GM23338 (cell line): ENCODE results near the gene MESP2. TPM values are rescaled to one million over a fixed set of nuclear protein-coding genes. Genes with fewer than 3 reads are reported as not detected.

Experiments
- ATAC-seq: fragments of 200-7000 bp; cut with Tn5 transposase; 3 replicates; pipeline ENCODE4 v1.9.1; 2020
- DNase-seq: peaks from one replicate; pipeline ENCODE4 v3.0.0-alpha.2; 2015; ENCODE audit warnings: low spot score
- H2AFZ ChIP-seq: fragments of 200-600 bp; sonication (generic); 2 replicates; pipeline ENCODE4 v1.8.0; 2016; ENCODE audit warnings: antibody characterized with exemption, mild to moderate bottlenecking, moderate library complexity
- H3F3A ChIP-seq: fragments of 200-600 bp; sonication (generic); replicated peaks from 2 replicates; pipeline ENCODE4 v1.8.0; 2017; ENCODE audit warnings: antibody characterized with exemption, mixed run types, low read depth
- H3K27ac ChIP-seq: fragments of 200-600 bp; sonication (generic); 2 replicates; pipeline ENCODE4 v1.6.1; 2016; ENCODE audit warnings: low read depth
- H3K27me3 ChIP-seq: fragments of 200-600 bp; sonication (generic); 2 replicates; pipeline ENCODE4 v1.8.0; 2016; ENCODE audit warnings: mild to moderate bottlenecking, mixed run types, moderate library complexity; ENCODE audit not compliant: insufficient read depth
- H3K36me3 ChIP-seq: fragments of 200-600 bp; sonication (generic); 2 replicates; pipeline ENCODE4 v1.8.0; 2016; ENCODE audit warnings: mild to moderate bottlenecking; ENCODE audit not compliant: insufficient read depth
- H3K4me1 ChIP-seq: fragments of 200-600 bp; sonication (generic); 2 replicates; pipeline ENCODE4 v1.8.0; 2016; ENCODE audit warnings: mild to moderate bottlenecking, moderate library complexity; ENCODE audit not compliant: insufficient read depth
- H3K4me2 ChIP-seq: fragments of 200-600 bp; sonication (generic); 2 replicates; pipeline ENCODE4 v1.7.1; 2017; ENCODE audit warnings: mixed run types
- H3K4me3 ChIP-seq: fragments of 200-600 bp; sonication (generic); 2 replicates; pipeline ENCODE4 v1.6.1; 2016; ENCODE audit warnings: mixed run types
- H3K79me2 ChIP-seq: fragments of 200-600 bp; sonication (generic); replicated peaks from 2 replicates; pipeline ENCODE4 v1.8.0; 2017; ENCODE audit warnings: mild to moderate bottlenecking; ENCODE audit not compliant: insufficient read depth
- H3K9me2 ChIP-seq: fragments of 200-600 bp; sonication (generic); 2 replicates; pipeline ENCODE4 v1.8.0; 2017; ENCODE audit not compliant: insufficient read depth
- H4K20me1 ChIP-seq: fragments of 200-600 bp; sonication (generic); replicated peaks from 2 replicates; pipeline ENCODE4 v1.8.0; 2017; ENCODE audit warnings: mild to moderate bottlenecking; ENCODE audit not compliant: insufficient read depth
- H3K27ac Mint-ChIP-seq: 2 replicates; pipeline ENCODE4 v1.8.0; 2020; ENCODE audit warnings: inconsistent platforms, mild to moderate bottlenecking, moderate library complexity, mixed read lengths
- H3K27me3 Mint-ChIP-seq: 3 replicates; pipeline ENCODE4 v1.8.0; 2022; ENCODE audit warnings: low read depth, mild to moderate bottlenecking, moderate library complexity, mixed read lengths, inconsistent platforms; ENCODE audit not compliant: insufficient read depth, poor library complexity
- H3K36me3 Mint-ChIP-seq: 3 replicates; pipeline ENCODE4 v1.8.0; 2021; ENCODE audit warnings: low read depth, mild to moderate bottlenecking, inconsistent platforms, moderate library complexity, mixed read lengths
- H3K4me1 Mint-ChIP-seq: 3 replicates; pipeline ENCODE4 v1.8.0; 2020; ENCODE audit warnings: mild to moderate bottlenecking, inconsistent platforms, mixed read lengths
- H3K4me3 Mint-ChIP-seq: 3 replicates; pipeline ENCODE4 v1.8.0; 2021; ENCODE audit warnings: moderate library complexity, mild to moderate bottlenecking, inconsistent platforms, mixed read lengths
- H3K9me3 Mint-ChIP-seq: 3 replicates; pipeline ENCODE4 v1.8.0; 2020; ENCODE audit warnings: moderate library complexity, mild to moderate bottlenecking, inconsistent platforms, mixed read lengths
- CREB1 ChIP-seq: fragments of 250-450 bp; sonication (Bioruptor Pico); IDR thresholded peaks from 2 replicates; pipeline ENCODE4 v1.5.0; 2020; ENCODE audit warnings: low read depth, mild to moderate bottlenecking, moderate library complexity
- CTCF ChIP-seq, 2 experiments: fragments of 200-600 bp in 1 of 2; sonication (generic) in 1 of 2; conservative IDR thresholded peaks; 2 replicates each; pipeline versions ENCODE4 v1.5.1 to v1.6.1; 2016 to 2017; ENCODE audit warnings: antibody characterized with exemption in 2 of 2, low read depth in 2 of 2, mild to moderate bottlenecking in 2 of 2, moderate library complexity in 1 of 2
- ETS1 ChIP-seq: IDR thresholded peaks from 2 replicates; pipeline ENCODE4 v1.6.1; 2016; ENCODE audit warnings: antibody characterized with exemption
- EZH2 ChIP-seq: fragments of 200-600 bp; sonication (generic); IDR thresholded peaks from one replicate; pipeline ENCODE4 v1.8.0; 2017; ENCODE audit warnings: antibody characterized with exemption, mild to moderate bottlenecking, low read depth; ENCODE audit not compliant: unreplicated experiment
- EZH2phosphoT487 ChIP-seq: fragments of 200-600 bp; sonication (generic); IDR thresholded peaks from one replicate; pipeline ENCODE4 v1.8.1; 2018; ENCODE audit warnings: antibody characterized with exemption; ENCODE audit not compliant: unreplicated experiment
- JUNB ChIP-seq: IDR thresholded peaks from one replicate; pipeline ENCODE4 v1.6.1; 2016; ENCODE audit warnings: antibody characterized with exemption; ENCODE audit not compliant: unreplicated experiment
- NANOG ChIP-seq: IDR thresholded peaks from 2 replicates; pipeline ENCODE4 v1.6.1; 2016; ENCODE audit warnings: antibody characterized with exemption, borderline replicate concordance
- POLR2AphosphoS5 ChIP-seq: IDR thresholded peaks from 2 replicates; pipeline ENCODE4 v1.6.1; 2016; ENCODE audit warnings: antibody characterized with exemption, low read depth
- REST ChIP-seq: IDR thresholded peaks from one replicate; pipeline ENCODE4 v1.6.1; 2018; ENCODE audit warnings: antibody characterized with exemption; ENCODE audit not compliant: unreplicated experiment
- STAT1 ChIP-seq: IDR thresholded peaks from one replicate; pipeline ENCODE4 v1.6.1; 2016; ENCODE audit warnings: antibody characterized with exemption; ENCODE audit not compliant: unreplicated experiment
- ZNF114 ChIP-seq: fragments of 250-450 bp; sonication (Bioruptor Pico); IDR thresholded peaks from 2 replicates; pipeline ENCODE4 v1.5.0; 2020; ENCODE audit warnings: mild to moderate bottlenecking, moderate library complexity
- ZNF331 ChIP-seq: fragments of 250-450 bp; sonication (Bioruptor Pico); IDR thresholded peaks from 2 replicates; pipeline ENCODE4 v1.5.0; 2020; ENCODE audit warnings: low read depth, mild to moderate bottlenecking, moderate library complexity
- ZNF462 ChIP-seq: fragments of 250-450 bp; sonication (Bioruptor Pico); IDR thresholded peaks from 2 replicates; pipeline ENCODE4 v1.5.0; 2020; ENCODE audit warnings: mild to moderate bottlenecking, moderate library complexity
- polyA plus RNA-seq: library from polyadenylated mRNA; unstranded; fragments of >200 nt; fragmentation: Nextera tagmentation; extraction: Ambion mirVana; gene quantifications from 2 replicates; pipeline ENCODE4 v1.2.1, GENCODE V29; 2016
- total RNA-seq: library from RNA; depleted of rRNA; stranded (reverse); fragments of >200 nt; shearing (Covaris generic); gene quantifications from 2 replicates; pipeline ENCODE4 v1.2.3, GENCODE V29; 2014

The MESP2 gene
- total and polyA plus RNA-seq, 2 experiments from 2014 or later: 0.24 to 1.3 TPM

GRCh38 chr15:89792106-89792805, 16.1 kb downstream of the MESP2 start:
- peaks cover 3% of the 10 kb centered on the region; the same call in 1 of the 3 replicates for H3K36me3 Mint-ChIP-seq
- H2AFZ ChIP-seq: no peak overlapping the region
- H3K4me3 ChIP-seq: no peak overlapping the region
- H3K9me3 Mint-ChIP-seq: peaks cover 8% of the 10 kb centered on the region; the same call in 1 of the 3 replicates
- no peaks in the 10 kb centered on the region for H3K4me1 ChIP-seq
- H3K4me2 ChIP-seq: no peak overlapping the region
- DNase-seq (no peak), ATAC-seq (no peak)
- no peak overlapping the region for H3K4me3 Mint-ChIP-seq
- TF ChIP-seq CTCF (conservative IDR thresholded peaks at IDR 0.05; ENCODE audit: low read depth in 2 of 2) (no peak), CREB1 (CRISPR knock-in tag) (no peak), ETS1 (no peak), NANOG (no peak), ZNF331 (CRISPR knock-in tag) (no peak), EZH2 (no peak), EZH2phosphoT487 (no peak), STAT1 (no peak), POLR2AphosphoS5 (no peak), ZNF114 (CRISPR knock-in tag) (no peak), REST (no peak), JUNB (no peak), ZNF462 (no peak)
- H4K20me1 ChIP-seq: no peaks in the 10 kb centered on the region
- peaks cover 5% of the 10 kb centered on the region for H3K27me3 Mint-ChIP-seq
- H3K9me2 ChIP-seq: no peaks in the 10 kb centered on the region
- no peaks in the 10 kb centered on the region for H3K36me3 ChIP-seq
- H3K4me1 Mint-ChIP-seq: no peaks in the 10 kb centered on the region
- H3K27me3 ChIP-seq: no peaks in the 10 kb centered on the region
- H3K27ac ChIP-seq: no peak overlapping the region
- H3F3A ChIP-seq: no peaks in the 10 kb centered on the region
- no peaks in the 10 kb centered on the region for H3K79me2 ChIP-seq
- no peak overlapping the region for H3K27ac Mint-ChIP-seq
